HG03457 (cell line): ENCODE measurements around the gene PPP4R3A.
"Not testable (repeated sequence)": the region's sequence is repeated elsewhere in the genome, so short reads cannot be mapped to it uniquely, and the experiment has no call there.

ENCODE experiments used
- ATAC-seq: cut with Tn5 transposase; IDR thresholded peaks from one replicate; pipeline ENCODE4 v1.9.1; 2021; ENCODE audit warnings: moderate number of reproducible peaks; ENCODE audit not compliant: unreplicated experiment

The PPP4R3A gene

DNA sequence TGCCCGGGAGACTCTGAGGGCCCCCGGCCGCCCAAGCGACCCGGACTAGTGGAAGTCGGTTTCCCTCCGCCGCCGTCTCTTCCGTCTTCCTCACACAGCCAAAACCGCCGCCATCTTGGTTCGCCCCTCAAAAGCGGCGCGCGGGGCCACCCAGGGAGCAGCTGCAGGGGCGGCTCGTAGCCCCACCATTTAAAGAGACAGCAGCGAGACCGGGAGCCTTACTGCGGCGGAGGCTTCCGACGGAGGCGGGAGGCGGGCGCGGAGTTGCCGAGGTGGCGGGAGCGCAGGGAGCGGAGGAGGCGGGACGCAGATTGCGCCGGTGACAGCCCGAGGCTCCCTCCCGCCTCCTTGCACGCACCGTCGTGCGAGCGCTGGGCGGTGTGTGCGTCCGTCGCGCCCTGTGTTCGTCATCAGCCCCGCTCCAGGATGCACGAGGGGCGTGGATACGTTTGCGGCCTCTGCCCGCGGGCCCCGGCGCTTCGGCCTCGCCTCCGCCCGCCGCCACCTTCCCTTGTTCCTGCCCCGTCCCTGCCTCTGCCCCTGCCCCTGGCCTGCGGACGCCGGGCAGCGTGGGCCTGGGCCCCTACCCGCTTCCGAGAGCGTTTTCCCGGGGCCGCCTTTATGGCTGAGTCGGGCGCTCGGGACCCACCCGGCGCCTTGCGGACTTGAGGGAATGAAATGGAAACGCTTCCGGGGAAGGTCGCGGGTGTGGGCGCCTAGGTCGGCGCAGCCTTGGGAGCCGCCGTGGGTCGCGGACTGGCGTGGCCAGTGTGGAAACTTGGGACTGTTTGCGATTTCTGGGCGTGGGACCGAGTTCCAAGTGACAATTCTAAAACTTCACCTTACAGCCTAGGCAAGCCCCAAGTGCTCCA is at the start of gene PPP4R3A:
PPP4R3A (minus strand) TSS at position 140 of the 872 bp plus-strand sequence. CDS start 663 bp downstream, outside the sequence.
- peak; percentile 74 for ATAC-seq

- ATAC-seq, result no peak
Measured at GRCh38 chr14:91555531-91555930, 45.4 kb upstream of the PPP4R3A start.

DNA sequence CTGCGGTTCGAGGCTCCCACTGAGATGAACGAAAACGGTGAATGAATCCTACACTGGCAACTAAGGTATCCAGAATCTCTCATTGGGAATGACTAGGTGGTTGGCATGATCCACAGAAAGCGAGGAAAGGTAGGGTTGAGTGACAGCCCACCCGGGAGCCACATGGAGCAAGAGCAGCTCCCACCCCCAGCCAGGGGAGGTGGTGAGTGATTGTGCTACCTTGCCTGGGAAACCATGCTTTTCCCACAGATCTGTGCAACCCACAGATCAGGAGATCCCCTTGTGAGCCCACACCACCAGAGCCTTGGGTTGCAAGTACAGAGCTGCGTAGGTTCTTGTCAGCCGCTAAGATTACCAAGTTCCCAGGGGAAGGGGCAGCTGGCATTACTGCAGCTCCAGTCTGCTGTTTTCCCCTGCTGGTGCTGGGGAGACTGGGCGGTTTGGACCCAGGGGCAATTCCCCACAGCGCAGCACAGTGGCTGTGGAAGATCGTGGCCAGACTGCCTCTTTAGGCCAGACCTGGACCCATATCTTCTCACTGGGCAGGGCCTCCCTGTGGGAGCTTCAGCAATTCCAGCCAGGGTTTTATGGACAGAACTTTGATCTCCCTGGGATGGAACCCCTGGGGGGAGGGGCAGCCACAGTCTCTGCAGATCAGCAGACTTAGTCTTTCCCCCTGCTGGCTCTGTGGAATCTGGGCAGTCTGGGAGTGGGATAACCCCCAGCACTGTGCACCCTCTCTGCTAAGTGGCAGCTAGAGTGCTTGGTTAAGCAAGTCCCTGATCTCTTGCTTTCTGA is 44.6 kb upstream of the PPP4R3A start:
- ATAC-seq, result no peak

GRCh38 chr14:91548108-91548507 is 38.0 kb upstream of the PPP4R3A start:
- no peak for ATAC-seq

GRCh38 chr14:91545946-91546716 is 36.0 kb upstream of the PPP4R3A start:
- no peak for ATAC-seq

DNA sequence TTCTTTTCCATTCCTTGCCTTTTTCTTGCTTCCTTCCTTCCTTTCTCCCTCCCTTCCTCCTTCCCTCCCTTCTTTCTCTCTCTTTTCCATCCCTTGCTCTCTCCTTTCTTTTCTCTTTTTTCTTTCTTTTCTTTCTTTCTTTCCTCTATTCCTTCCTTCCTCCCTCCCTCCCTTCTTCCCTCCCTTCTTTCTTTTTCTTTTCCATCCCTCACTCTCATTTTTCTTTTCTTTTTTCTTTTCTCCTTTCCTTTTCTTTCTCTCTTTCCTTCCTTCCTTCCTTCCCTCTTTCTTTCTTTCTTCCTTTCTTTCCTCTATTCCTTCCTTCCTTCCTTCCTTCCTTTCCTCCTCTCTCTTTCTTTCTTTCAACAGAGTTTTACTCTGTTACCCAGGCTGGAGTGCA is 35.1 kb upstream of the PPP4R3A start:
- no peak for ATAC-seq

DNA sequence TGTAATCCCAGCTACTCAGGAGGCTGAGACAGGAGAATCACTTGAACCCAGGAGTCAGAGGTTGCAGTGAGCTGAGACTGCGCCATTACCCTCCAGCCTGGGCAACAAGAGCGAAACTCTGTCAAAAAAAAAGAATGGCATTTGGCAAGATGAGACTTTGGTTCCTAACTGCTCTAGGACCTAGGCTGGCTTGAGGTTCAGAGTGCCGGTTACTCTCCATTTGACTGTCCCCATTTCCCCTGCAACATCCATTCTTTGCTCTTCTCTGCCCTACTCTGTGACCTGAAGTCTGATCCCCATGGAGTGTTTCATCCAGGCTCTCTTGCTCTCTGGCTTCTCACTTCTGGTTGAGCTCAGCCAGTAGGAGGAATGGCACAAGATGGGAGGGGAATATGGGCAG is 26.2 kb upstream of the PPP4R3A start:
- no peak for ATAC-seq

- not testable (repeated sequence) for ATAC-seq
Measured at GRCh38 chr14:91534059-91534458, 23.9 kb upstream of the PPP4R3A start.

DNA sequence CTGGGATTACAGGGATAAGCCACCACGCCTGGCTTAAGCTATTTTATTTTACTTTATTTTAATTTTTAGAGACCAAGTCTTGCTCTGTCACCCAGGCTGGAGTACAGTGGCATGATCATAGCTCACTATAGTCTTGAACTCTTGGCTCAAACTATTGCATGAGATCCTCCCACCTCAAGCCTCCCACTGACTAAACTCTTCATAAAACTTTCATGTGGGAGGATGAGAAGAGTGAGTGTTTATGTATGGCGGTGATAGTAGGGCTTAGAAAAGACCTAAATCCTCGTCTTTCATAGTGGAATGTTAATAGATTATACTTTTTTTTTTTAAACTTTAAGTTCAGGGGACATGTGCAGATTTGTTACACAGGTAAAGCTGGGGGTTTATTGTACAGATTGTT is 23.5 kb upstream of the PPP4R3A start:
- no peak for ATAC-seq

DNA sequence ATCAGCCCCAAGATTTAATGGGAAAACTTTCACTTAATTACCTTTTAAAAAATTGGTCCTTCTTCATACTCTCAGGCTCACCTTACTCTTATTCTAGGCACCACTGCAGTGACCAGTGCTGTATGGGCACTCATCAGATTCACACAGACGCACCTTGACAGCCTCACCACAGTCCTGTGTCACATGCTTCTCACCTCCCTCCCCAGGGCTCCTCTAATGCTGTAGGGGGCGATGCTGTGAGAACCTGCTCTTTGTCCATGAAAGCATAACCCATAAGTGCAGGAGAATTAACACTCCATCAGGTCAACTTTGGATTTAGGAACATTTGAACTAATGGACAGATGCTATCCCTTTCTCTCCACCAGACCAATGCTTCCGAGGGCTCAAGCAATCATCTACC is 13.9 kb upstream of the PPP4R3A start:
- no peak for ATAC-seq

DNA sequence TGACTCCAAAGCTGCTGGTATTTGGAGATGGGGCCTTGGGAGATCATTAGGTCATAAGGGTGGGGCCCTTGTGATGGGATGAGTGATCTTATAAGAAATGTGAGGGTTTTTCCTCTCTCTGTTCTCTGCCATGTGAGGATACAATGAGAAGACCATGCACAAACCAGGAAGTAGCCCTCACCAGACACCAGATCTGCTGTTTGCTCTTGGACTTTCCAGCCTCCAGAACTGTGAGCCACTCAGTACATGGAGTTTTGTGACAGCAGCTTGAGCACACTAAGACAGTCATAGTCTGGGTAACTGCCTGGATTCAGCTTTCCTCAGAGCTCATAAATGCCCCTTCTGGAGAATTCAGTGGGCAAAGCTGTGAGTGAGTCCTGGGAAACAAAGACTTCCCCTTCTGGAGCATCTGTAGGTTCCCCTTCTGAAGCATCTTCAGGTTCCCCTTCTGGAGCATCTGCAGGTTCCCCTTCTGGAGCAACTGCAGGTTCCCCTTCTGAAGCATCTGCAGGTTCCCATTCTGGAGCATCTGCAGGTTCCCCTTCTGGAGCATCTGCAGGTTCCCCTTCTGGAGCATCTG is 11.0 kb upstream of the PPP4R3A start:
- no peak for ATAC-seq

DNA sequence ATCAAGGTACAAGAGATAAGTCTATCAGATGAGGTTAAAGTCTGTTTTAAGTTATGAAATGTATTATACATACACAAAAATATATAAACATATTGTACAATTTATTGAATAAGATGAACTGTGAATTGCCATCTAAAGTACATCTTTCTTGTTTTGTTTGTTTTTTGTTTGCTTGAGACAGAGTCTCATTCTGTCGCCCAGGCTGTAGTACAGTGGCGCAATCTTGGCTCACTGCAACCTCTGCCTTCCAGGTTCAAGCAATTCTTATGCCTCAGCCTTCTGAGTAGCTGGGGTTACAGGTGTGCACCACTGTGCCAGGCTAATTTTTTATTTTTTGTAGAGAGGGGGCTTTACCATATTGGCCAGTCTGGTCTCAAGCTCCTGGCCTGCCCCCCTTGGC is 10.0 kb upstream of the PPP4R3A start:
- ATAC-seq, result no peak

DNA sequence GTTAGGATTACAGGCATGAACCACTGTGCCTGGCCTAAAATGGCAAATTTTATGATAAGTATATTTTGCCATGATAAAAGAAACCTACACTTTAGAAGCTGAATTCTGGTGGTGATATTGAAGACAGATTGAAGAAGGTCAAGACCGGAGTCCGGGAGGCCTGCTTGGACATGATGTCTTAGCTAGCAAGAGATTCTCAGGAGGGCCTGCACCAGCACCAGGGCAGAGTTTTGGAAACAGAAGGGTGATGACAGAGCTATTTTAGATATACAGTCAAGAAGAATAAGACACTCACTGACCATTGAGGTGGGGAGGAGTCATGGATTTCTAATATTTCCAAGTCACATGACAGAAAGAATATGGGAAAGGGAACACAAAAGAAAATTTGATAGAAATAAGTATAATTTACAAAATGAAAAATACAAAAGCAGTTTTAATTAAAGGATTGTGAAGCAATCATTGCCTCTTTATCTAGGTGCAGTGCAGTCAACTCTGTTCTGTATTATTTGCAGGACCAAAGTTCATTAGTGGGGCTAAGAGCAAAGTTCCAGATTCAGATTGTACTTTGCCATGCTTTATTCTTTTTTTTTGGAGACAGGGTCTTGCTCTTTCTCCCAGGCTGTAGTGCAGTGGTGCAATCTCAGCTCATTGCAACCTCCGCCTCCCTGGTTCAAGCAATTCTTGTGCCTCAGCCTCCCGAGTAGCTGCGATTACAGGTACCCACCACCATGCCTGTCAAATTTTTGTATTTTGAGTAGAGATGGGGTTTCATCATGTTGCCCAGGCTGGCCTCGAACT is 9.3 kb upstream of the PPP4R3A start:
- no peak for ATAC-seq

DNA sequence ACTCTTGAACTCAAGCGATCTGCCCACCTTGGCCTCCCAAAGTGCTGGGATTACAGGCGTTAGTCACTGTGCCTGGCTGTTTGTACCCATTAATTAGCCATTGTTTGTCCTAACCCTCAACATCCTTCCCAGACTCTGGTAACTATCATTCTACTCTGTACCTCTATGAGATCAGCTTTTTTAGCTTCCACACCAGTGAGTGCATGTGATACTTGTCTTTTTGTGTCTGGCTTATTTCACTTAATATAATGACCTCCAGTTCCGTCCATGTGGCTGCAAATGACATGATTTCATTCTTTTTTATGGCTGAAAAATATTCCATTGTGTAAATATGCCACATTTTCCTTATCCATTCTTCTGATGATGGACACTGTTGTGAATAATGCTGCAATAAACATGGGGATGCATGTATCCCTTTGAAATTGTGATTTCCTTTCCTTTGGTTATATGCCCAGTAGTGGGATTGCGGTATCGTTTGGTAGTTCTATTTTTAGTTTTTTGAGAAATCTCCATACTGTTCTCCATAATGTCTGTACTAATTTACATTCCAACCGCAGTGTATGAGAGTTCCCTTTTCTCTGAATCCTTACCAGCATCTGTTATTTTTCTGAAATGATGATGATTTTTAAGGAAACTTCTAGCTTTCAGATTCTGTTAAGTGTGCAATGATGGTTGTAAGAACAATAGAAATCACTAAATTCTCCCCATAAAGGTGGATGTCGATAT is 6.7 kb upstream of the PPP4R3A start:
- no peak for ATAC-seq

DNA sequence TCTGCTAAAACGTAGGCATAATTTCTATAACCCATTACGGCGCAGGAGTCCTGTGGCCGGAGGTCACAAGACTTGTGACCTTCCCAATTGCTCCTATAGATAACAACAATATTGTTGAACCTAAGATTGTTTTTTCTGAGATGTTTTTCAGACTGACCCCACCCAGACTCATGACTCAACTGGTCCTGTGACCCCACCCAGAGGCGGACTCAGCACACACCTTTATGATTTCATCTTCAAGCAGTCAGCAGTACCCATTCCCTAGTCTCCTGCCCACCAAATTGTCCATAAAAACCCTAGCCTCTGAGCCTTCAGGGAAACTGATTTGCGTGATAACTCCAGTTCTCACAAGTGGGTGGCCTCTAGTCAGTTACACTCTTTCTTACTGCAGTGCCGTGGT is 5.9 kb upstream of the PPP4R3A start:
- no peak for ATAC-seq

DNA sequence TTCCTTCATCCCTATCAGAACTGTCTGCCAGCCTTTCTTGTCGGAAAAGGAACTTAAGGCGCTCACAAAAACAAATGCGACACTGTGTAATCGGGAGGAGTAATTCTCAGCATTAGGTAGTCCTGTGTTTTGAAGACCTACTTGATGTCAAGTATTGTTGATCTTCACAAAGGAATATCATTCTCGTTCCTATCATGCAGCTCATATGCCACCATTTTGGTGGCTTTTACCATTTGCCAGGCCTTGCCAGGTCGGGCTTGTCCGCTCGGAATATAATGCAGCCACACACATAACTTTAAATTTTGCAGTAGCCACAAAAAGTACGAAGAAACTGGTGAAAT is 903 bp upstream of the PPP4R3A start:
- no peak for ATAC-seq

GRCh38 chr14:91509878-91510170 is 286 bp downstream of the PPP4R3A start:
- peak; percentile 10 for ATAC-seq

GRCh38 chr14:91509083-91509877 is 830 bp downstream of the PPP4R3A start:
- ATAC-seq, result peak; percentile 20

GRCh38 chr14:91508105-91508504 is 2.0 kb downstream of the PPP4R3A start:
- ATAC-seq, result no peak
